Spleen (tissue), 11 donors: Measurements from ENCODE around the gene SLC6A18. TPM values are rescaled to one million over a fixed set of nuclear protein-coding genes. Genes with fewer than 3 reads are reported as not detected.

ENCODE experiments used
- DNase-seq: peaks from one replicate; pipeline ENCODE4 v3.0.0-alpha.2; 2020
- H3K27ac ChIP-seq, 8 donors: fragments of 200-600 bp; sonication (generic) in 7 of 8; 1 replicate in 4 of 8; 2 replicates in 4 of 8; pipeline versions ENCODE4 v1.5.0 to v1.8.0; 2016 to 2021; ENCODE audit warnings: inconsistent platforms in 4 of 8, mild to moderate bottlenecking in 4 of 8, moderate library complexity in 1 of 8
- H3K27me3 ChIP-seq, 7 donors: fragments of 200-600 bp; sonication (generic) in 6 of 7; replicated peaks in 1 of 7; 1 replicate in 4 of 7; 2 replicates in 3 of 7; pipeline versions ENCODE4 v1.5.0 to v1.8.0; 2016 to 2021; ENCODE audit warnings: inconsistent platforms in 3 of 7, mild to moderate bottlenecking in 1 of 7
- H3K36me3 ChIP-seq, 6 donors: fragments of 200-600 bp; sonication (generic) in 5 of 6; 1 replicate in 4 of 6; 2 replicates in 2 of 6; pipeline versions ENCODE4 v1.5.0 to v1.8.0; 2016 to 2021; ENCODE audit warnings: inconsistent platforms in 2 of 6
- H3K4me1 ChIP-seq, 6 donors: fragments of 200-600 bp; sonication (generic) in 5 of 6; 1 replicate in 3 of 6; 2 replicates in 3 of 6; pipeline versions ENCODE4 v1.5.0 to v1.8.0; 2016 to 2021; ENCODE audit warnings: inconsistent platforms in 3 of 6
- H3K4me3 ChIP-seq, 8 donors: fragments of 200-600 bp; sonication (generic) in 7 of 8; 1 replicate in 4 of 8; 2 replicates in 4 of 8; pipeline versions ENCODE4 v1.5.0 to v1.8.0; 2016 to 2021; ENCODE audit warnings: inconsistent platforms in 4 of 8, mild to moderate bottlenecking in 4 of 8, moderate library complexity in 2 of 8
- H3K9me3 ChIP-seq, 8 donors: fragments of 200-600 bp; sonication (generic) in 7 of 8; 1 replicate in 4 of 8; 2 replicates in 4 of 8; pipeline versions ENCODE4 v1.5.0 to v1.8.0; 2016 to 2021; ENCODE audit warnings: inconsistent platforms in 4 of 8
- POLR2A ChIP-seq, 3 donors: fragments of 450-650 bp; IDR thresholded peaks; one replicate each; pipeline ENCODE4 v1.5.1; 2017; ENCODE audit warnings: antibody characterized with exemption in 3 of 3, mild to moderate bottlenecking in 1 of 3
- POLR2AphosphoS5 ChIP-seq, 3 donors: sonication (generic); formaldehyde crosslinking; IDR thresholded peaks; one replicate each; pipeline ENCODE4 v1.5.1; 2017; ENCODE audit warnings: antibody characterized with exemption in 3 of 3
- WGBS, 5 donors: extraction: QIAGEN DNeasy Blood & Tissue Kit in 3 of 5; methylation state at CpG; one replicate each; pipeline versions ENCODE4 v1.1.5 to v1.1.7; 2013 to 2018; 5-methylcytosine and 5-hydroxymethylcytosine counted together
- intact Hi-C: fragments of 100-400 bp; cut with DNase I; formaldehyde crosslinking; loops from one replicate; pipeline ENCODE4 v1.15.0; 2023; ENCODE audit warnings: low total_unique reads
- polyA plus RNA-seq, 3 donors: library from polyadenylated mRNA; stranded (reverse); fragments of 200-250 nt; gene quantifications; one replicate each; pipeline ENCODE4 v1.2.1, GENCODE V29; 2013
- total RNA-seq, 7 donors: library from RNA; depleted of rRNA in 3 of 7; stranded (reverse); fragments of >200 nt in 3 of 7; fragmentation: NEBNext Ultra II Directional in 4 of 7; extraction: Animal tissue kit (Norgen Biotek cat#: 25700) in 4 of 7; gene quantifications; one replicate each; pipeline versions ENCODE4 v1.1.0 to v1.2.1, GENCODE V29; 2016 to 2021
- TF ChIP-seq, protein P1 (sequence below), 11 experiments: fragments of 200-600 bp in 7 of 11; fragments of 450-650 bp in 4 of 11; sonication (generic) in 4 of 11; IDR thresholded peaks in 8 of 11; conservative IDR thresholded peaks in 3 of 11; 1 replicate in 7 of 11; 2 replicates in 4 of 11; pipeline versions ENCODE4 v1.4.0 to v1.8.0; 2016 to 2021; ENCODE audit warnings: antibody characterized with exemption in 11 of 11, inconsistent platforms in 4 of 11, mild to moderate bottlenecking in 1 of 11
- donor health status: healthy with polysubstance abuse.
- donor health status: DM: no; HTN: no; CAD: no; lungs with moderate emphysema.
- donor health status: DM: no; HTN: no; CAD: no.
- donor health status: Bipolar disorder and iron deficiency.
- donor health status: healthy.
- donor health status: DM: no; HTN: no; CAD: no.
- donor health status: DM: yes; HTN: yes; CAD: no.

SLC6A18 gene
- total and polyA plus RNA-seq, 10 donors = not detected

DNA sequence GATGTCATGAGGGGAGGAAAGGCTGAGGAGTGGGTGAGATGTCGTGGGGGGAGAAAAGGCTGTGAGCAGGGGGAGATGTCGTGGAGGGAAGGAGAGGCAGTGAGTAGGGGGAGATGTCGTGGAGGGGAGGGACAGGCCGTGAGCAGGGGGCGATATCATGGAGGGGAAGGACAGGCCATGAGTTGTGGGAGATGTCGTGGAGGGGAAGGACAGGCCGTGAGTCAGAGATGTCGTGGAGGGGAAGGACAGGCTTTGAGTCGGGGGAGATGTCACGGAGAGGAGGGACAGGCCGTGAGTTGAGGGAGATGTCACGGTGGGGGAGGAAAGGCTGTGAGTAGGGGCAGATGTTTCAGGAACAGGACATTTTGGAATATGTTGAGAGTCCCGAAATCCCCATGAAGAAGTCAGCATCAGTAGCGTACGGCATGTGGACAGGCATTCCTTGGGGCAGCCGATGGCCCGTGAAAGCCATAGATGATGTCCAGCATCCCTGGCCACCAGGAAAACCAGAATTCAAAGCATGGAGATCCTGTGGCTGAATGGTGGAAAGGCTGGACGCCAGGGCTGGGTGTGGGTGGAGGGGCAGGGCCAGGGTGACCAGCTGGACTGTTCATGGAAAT lies 32.1 kb upstream of the SLC6A18 start:
- Histone ChIP-seq H3K4me1 (no peaks in the 10 kb centered on the region), H3K27me3 (peaks cover 0 to 69% (median 0%) of the 10 kb centered on the region in 7 donors), H3K4me3 (no peak overlapping the region), H3K36me3 (no peaks in the 10 kb centered on the region), H3K9me3 (no peaks in the 10 kb centered on the region), H3K27ac (no peak overlapping the region)
- WGBS, 5 donors = 63 to 72% (median 68%) methylated on average over 18 of the region's 18 CpGs
- DNase-seq = no peak
- TF ChIP-seq POLR2A (IDR thresholded peaks at IDR 0.05) (no peak), POLR2AphosphoS5 (IDR thresholded peaks at IDR 0.05) (no peak)
- TF ChIP-seq, protein P1, sequence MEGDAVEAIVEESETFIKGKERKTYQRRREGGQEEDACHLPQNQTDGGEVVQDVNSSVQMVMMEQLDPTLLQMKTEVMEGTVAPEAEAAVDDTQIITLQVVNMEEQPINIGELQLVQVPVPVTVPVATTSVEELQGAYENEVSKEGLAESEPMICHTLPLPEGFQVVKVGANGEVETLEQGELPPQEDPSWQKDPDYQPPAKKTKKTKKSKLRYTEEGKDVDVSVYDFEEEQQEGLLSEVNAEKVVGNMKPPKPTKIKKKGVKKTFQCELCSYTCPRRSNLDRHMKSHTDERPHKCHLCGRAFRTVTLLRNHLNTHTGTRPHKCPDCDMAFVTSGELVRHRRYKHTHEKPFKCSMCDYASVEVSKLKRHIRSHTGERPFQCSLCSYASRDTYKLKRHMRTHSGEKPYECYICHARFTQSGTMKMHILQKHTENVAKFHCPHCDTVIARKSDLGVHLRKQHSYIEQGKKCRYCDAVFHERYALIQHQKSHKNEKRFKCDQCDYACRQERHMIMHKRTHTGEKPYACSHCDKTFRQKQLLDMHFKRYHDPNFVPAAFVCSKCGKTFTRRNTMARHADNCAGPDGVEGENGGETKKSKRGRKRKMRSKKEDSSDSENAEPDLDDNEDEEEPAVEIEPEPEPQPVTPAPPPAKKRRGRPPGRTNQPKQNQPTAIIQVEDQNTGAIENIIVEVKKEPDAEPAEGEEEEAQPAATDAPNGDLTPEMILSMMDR (IDR thresholded peaks at IDR 0.05 in 8 of 11, conservative IDR thresholded peaks at IDR 0.05 in 3 of 11) = no peak
- intact Hi-C loops = no loop called here

DNA sequence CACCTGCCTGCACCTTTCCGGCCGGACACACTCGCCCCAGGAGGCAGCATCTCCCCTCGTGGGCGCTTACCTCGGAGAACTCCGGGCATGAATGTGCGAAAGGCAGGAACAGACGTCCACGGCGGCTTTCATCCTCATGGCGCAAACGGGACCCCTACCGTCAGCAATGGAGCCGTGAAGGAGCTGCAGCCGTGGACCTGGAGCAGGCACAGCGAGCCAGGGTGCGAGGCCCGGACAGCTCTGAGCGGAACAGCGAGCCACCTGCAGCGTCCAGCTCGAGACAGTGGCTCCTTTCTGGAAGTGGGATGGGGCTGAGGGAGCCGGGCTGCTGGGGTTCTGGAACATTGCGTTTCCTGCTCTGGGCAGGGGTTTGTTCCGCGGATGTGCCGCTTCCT lies 31.6 kb upstream of the SLC6A18 start:
- H3K36me3 ChIP-seq = no peaks in the 10 kb centered on the region
- H3K27ac ChIP-seq = no peak overlapping the region
- 82 to 85% (median 83%) methylated on average over 25 to 28 of the region's 28 CpGs for WGBS, 5 donors
- no peaks in the 10 kb centered on the region for H3K4me1 ChIP-seq
- no peak for TF ChIP-seq POLR2A (IDR thresholded peaks at IDR 0.05)
- H3K4me3 ChIP-seq = no peak overlapping the region
- H3K27me3 ChIP-seq = peaks cover 0 to 69% (median 0%) of the 10 kb centered on the region in 7 donors
- intact Hi-C loops = no loop called here
- DNase-seq = no peak
- no peaks in the 10 kb centered on the region for H3K9me3 ChIP-seq

DNA sequence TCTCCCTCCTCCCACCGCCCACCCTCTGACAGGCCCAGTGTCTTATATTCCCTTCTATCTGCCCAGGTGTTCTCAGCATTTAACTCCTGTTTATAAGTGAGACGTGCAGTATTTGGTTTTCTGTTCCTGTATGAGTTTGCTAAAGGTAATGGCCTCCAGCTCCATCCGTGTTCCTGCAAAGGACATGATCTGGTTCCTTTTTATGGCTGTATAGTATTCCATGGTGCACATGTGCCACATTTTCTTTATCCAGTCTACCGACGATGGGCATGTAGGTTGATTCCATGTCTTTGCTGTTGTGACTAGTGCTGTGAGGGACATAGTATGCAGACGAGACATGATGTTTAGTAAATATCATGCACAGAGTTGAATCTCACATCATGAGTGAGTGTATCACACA lies 30.8 kb upstream of the SLC6A18 start:
- DNase-seq = no peak
- TF ChIP-seq, protein P1 (IDR thresholded peaks at IDR 0.05 in 8 of 11, conservative IDR thresholded peaks at IDR 0.05 in 3 of 11) = no peak
- TF ChIP-seq POLR2AphosphoS5 (IDR thresholded peaks at IDR 0.05) (no peak), POLR2A (IDR thresholded peaks at IDR 0.05) (no peak)
- Histone ChIP-seq H3K27ac (no peak overlapping the region), H3K4me3 (no peak overlapping the region), H3K4me1 (no peaks in the 10 kb centered on the region), H3K9me3 (no peaks in the 10 kb centered on the region), H3K27me3 (peaks cover 0 to 68% (median 0%) of the 10 kb centered on the region in 7 donors), H3K36me3 (no peaks in the 10 kb centered on the region)
- whole genome bisulfite sequencing, 5 donors = 85 to 94% (median 89%) methylated on average over 6 of the region's 6 CpGs
- intact Hi-C loops = no loop called here

DNA sequence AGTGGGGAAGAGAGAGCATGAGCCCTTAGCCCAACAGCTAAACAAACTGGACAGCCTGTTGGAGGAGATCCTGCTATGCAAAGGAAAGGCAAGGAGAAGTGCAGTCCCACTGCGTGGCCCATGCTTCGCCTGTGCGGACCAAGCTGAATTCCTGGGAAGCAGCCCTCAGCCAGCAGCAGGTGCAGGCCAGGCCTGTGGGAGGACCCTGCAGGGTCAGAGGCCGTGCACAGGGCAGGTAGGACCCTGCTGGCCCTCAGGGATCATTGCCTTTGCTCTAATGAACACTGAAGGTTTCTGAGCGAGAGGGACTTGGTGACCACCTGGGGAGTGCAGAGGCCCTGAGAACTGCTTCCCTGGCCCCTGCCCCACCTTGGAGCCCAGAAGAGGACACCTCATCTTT lies 29.7 kb upstream of the SLC6A18 start:
- peaks cover 0 to 67% (median 0%) of the 10 kb centered on the region in 7 donors for H3K27me3 ChIP-seq
- H3K36me3 ChIP-seq = no peaks in the 10 kb centered on the region
- no peak overlapping the region for H3K27ac ChIP-seq
- DNase-seq = no peak
- no peak overlapping the region for H3K4me3 ChIP-seq
- no peaks in the 10 kb centered on the region for H3K9me3 ChIP-seq
- intact Hi-C loops = no loop called here
- no peaks in the 10 kb centered on the region for H3K4me1 ChIP-seq
- WGBS, 5 donors = 83 to 93% (median 87%) methylated on average over 3 to 5 of the region's 5 CpGs
- TF ChIP-seq, protein P1 (IDR thresholded peaks at IDR 0.05 in 8 of 11, conservative IDR thresholded peaks at IDR 0.05 in 3 of 11) = no peak
- no peak for TF ChIP-seq POLR2A (IDR thresholded peaks at IDR 0.05)
- no peak for TF ChIP-seq POLR2AphosphoS5 (IDR thresholded peaks at IDR 0.05)
